HEK293 (cell line): ENCODE measurements around the gene ARL6IP5.

ENCODE experiments used
- CTCF ChIA-PET: fragments of 350-600 bp; formaldehyde crosslinking; extraction: SDS; loops from one replicate; lab custom pipeline; 2021; ENCODE audit warnings: antibody characterized with exemption; lab: Yijun Ruan, JAX
- POLR2A ChIA-PET: fragments of 300-600 bp; formaldehyde crosslinking; extraction: SDS; loops from one replicate; lab custom pipeline; 2020; ENCODE audit warnings: antibody characterized with exemption, inconsistent platforms; lab: Yijun Ruan, JAX
- H3K27ac ChIP-seq: fragments of 200-500 bp; sonication (Bioruptor generic); 2 replicates; pipeline ENCODE4 v1.5.1; 2014; ENCODE audit warnings: low read depth, low read length, control low read depth, inconsistent platforms; ENCODE audit errors: extremely low read depth
- H3K36me3 ChIP-seq, 2 experiments: fragments of 200-500 bp in 1 of 2; sonication (Bioruptor generic) in 1 of 2; 1 replicate in 1 of 2; 2 replicates in 1 of 2; pipeline ENCODE4 v1.5.1; 2014 to 2017; ENCODE audit warnings: inconsistent platforms in 2 of 2, low read length in 2 of 2; ENCODE audit not compliant: control insufficient read depth in 2 of 2, insufficient read depth in 1 of 2
- H3K4me1 ChIP-seq: fragments of 200-500 bp; sonication (Bioruptor generic); 2 replicates; pipeline ENCODE4 v1.5.1; 2014; ENCODE audit warnings: mild to moderate bottlenecking, low read length, inconsistent platforms; ENCODE audit not compliant: control insufficient read depth, insufficient read depth
- H3K4me3 ChIP-seq: 2 replicates; pipeline ENCODE4 v1.5.1; 2011; ENCODE audit warnings: low read depth, mild to moderate bottlenecking, control low read depth, low read length, moderate library complexity
- H3K9me3 ChIP-seq: fragments of 200-500 bp; sonication (Bioruptor generic); 2 replicates; pipeline ENCODE4 v1.5.1; 2014; ENCODE audit warnings: low read depth, low read length, inconsistent platforms; ENCODE audit not compliant: control insufficient read depth, insufficient read depth
- GLI2 ChIP-seq: fragments of 450-650 bp; formaldehyde crosslinking; IDR thresholded peaks from 2 replicates; pipeline ENCODE4; 2017; ENCODE audit warnings: missing biosample characterization, missing genetic modification characterization, low read depth, borderline replicate concordance
- GLI4 ChIP-seq: fragments of 450-650 bp; formaldehyde crosslinking; IDR thresholded peaks from 2 replicates; pipeline ENCODE4 v1.5.1; 2016; ENCODE audit warnings: missing biosample characterization, missing genetic modification characterization
- INSM2 ChIP-seq: fragments of 450-650 bp; formaldehyde crosslinking; IDR thresholded peaks from 2 replicates; pipeline ENCODE4 v1.5.1; 2016; ENCODE audit warnings: missing biosample characterization, missing genetic modification characterization
- KLF10 ChIP-seq: fragments of 450-650 bp; IDR thresholded peaks from 2 replicates; pipeline ENCODE4 v1.5.1; 2018; ENCODE audit warnings: missing biosample characterization, mild to moderate bottlenecking, missing genetic modification characterization
- KLF9 ChIP-seq: fragments of 450-650 bp; formaldehyde crosslinking; IDR thresholded peaks from 2 replicates; pipeline ENCODE4 v1.5.1; 2016; ENCODE audit warnings: missing biosample characterization, missing genetic modification characterization, low read depth
- SETDB1 ChIP-seq: IDR thresholded peaks from one replicate; pipeline ENCODE4 v1.6.1; 2017; ENCODE audit warnings: mild to moderate bottlenecking, low read length, moderate library complexity, mixed read lengths; ENCODE audit not compliant: insufficient read length
- TRIM28 ChIP-seq: IDR thresholded peaks from 2 replicates; pipeline ENCODE4 v1.6.1; 2011; ENCODE audit warnings: low read length, control low read depth, borderline replicate concordance
- TSHZ1 ChIP-seq: fragments of 450-650 bp; formaldehyde crosslinking; IDR thresholded peaks from 2 replicates; pipeline ENCODE4 v1.5.1; 2016; ENCODE audit warnings: missing biosample characterization, missing genetic modification characterization, borderline replicate concordance
- YY1 ChIP-seq: fragments of 450-650 bp; formaldehyde crosslinking; IDR thresholded peaks from 2 replicates; pipeline ENCODE4 v1.5.1; 2018; ENCODE audit warnings: missing biosample characterization, missing genetic modification characterization
- YY2 ChIP-seq: fragments of 450-650 bp; formaldehyde crosslinking; IDR thresholded peaks from 2 replicates; pipeline ENCODE4 v1.5.1; 2016; ENCODE audit warnings: missing biosample characterization, missing genetic modification characterization
- ZBTB44 ChIP-seq: fragments of 450-650 bp; IDR thresholded peaks from 2 replicates; pipeline ENCODE4 v1.5.1; 2018; ENCODE audit warnings: missing biosample characterization, mild to moderate bottlenecking, missing genetic modification characterization
- ZFP41 ChIP-seq: fragments of 450-650 bp; formaldehyde crosslinking; IDR thresholded peaks from 2 replicates; pipeline ENCODE4 v1.5.1; 2016; ENCODE audit warnings: missing biosample characterization, missing genetic modification characterization, borderline replicate concordance
- ZNF112 ChIP-seq: fragments of 450-650 bp; formaldehyde crosslinking; IDR thresholded peaks from 2 replicates; pipeline ENCODE4 v1.5.0; 2017; ENCODE audit warnings: missing biosample characterization, missing genetic modification characterization
- ZNF121 ChIP-seq: fragments of 450-650 bp; formaldehyde crosslinking; IDR thresholded peaks from 2 replicates; pipeline ENCODE4 v1.5.1; 2016; ENCODE audit warnings: missing biosample characterization, missing genetic modification characterization
- ZNF146 ChIP-seq: fragments of 450-650 bp; formaldehyde crosslinking; IDR thresholded peaks from 2 replicates; pipeline ENCODE4 v1.5.1; 2016; ENCODE audit warnings: missing biosample characterization, missing genetic modification characterization
- ZNF155 ChIP-seq: fragments of 450-650 bp; formaldehyde crosslinking; IDR thresholded peaks from 2 replicates; pipeline ENCODE4 v1.5.1; 2016; ENCODE audit warnings: missing biosample characterization, missing genetic modification characterization
- ZNF174 ChIP-seq: fragments of 450-650 bp; formaldehyde crosslinking; IDR thresholded peaks from 2 replicates; pipeline ENCODE4 v1.5.0; 2017; ENCODE audit warnings: missing biosample characterization, mild to moderate bottlenecking, missing genetic modification characterization
- ZNF223 ChIP-seq: fragments of 450-650 bp; formaldehyde crosslinking; IDR thresholded peaks from 2 replicates; pipeline ENCODE4 v1.5.1; 2016; ENCODE audit warnings: missing biosample characterization, missing genetic modification characterization
- ZNF24 ChIP-seq: fragments of 450-650 bp; formaldehyde crosslinking; IDR thresholded peaks from 2 replicates; pipeline ENCODE4 v1.5.1; 2016; ENCODE audit warnings: missing biosample characterization, missing genetic modification characterization
- ZNF302 ChIP-seq: fragments of 450-650 bp; formaldehyde crosslinking; IDR thresholded peaks from 2 replicates; pipeline ENCODE4 v1.5.1; 2016; ENCODE audit warnings: missing biosample characterization, missing genetic modification characterization, low read depth
- ZNF311 ChIP-seq: fragments of 450-650 bp; formaldehyde crosslinking; IDR thresholded peaks from 2 replicates; pipeline ENCODE4 v1.5.1; 2017; ENCODE audit warnings: missing biosample characterization, missing genetic modification characterization, borderline replicate concordance
- ZNF324 ChIP-seq: fragments of 450-650 bp; formaldehyde crosslinking; IDR thresholded peaks from 2 replicates; pipeline ENCODE4 v1.5.1; 2016; ENCODE audit warnings: missing biosample characterization, missing genetic modification characterization
- ZNF530 ChIP-seq: fragments of 450-650 bp; formaldehyde crosslinking; IDR thresholded peaks from 2 replicates; pipeline ENCODE4 v1.5.1; 2016; ENCODE audit warnings: low read depth, missing biosample characterization, missing genetic modification characterization
- ZNF558 ChIP-seq: fragments of 450-650 bp; formaldehyde crosslinking; IDR thresholded peaks from 2 replicates; pipeline ENCODE4 v1.5.1; 2016; ENCODE audit warnings: missing biosample characterization, missing genetic modification characterization
- ZNF660 ChIP-seq: fragments of 450-650 bp; IDR thresholded peaks from 2 replicates; pipeline ENCODE4 v1.5.1; 2018; ENCODE audit warnings: missing biosample characterization, mild to moderate bottlenecking, missing genetic modification characterization
- ZNF76 ChIP-seq: fragments of 450-650 bp; formaldehyde crosslinking; IDR thresholded peaks from 2 replicates; pipeline ENCODE4; 2016; ENCODE audit warnings: low read depth, missing biosample characterization, missing genetic modification characterization, borderline replicate concordance
- ZNF777 ChIP-seq: fragments of 450-650 bp; formaldehyde crosslinking; IDR thresholded peaks from 2 replicates; pipeline ENCODE4 v1.5.1; 2017; ENCODE audit warnings: missing biosample characterization, missing genetic modification characterization, borderline replicate concordance
- ZNF837 ChIP-seq: fragments of 450-650 bp; formaldehyde crosslinking; IDR thresholded peaks from 2 replicates; pipeline ENCODE4 v1.5.1; 2016; ENCODE audit warnings: missing biosample characterization, missing genetic modification characterization
- ZSCAN16 ChIP-seq: fragments of 450-650 bp; formaldehyde crosslinking; IDR thresholded peaks from 2 replicates; pipeline ENCODE4 v1.5.1; 2016; ENCODE audit warnings: missing biosample characterization, missing genetic modification characterization

The ARL6IP5 gene

GRCh38 chr3:69081583-69082262 lies 3.0 kb upstream of the ARL6IP5 start (continued):
- TF ChIP-seq INSM2 (tag by site-specific recombination) = peak; percentile 78
- no peak for TF ChIP-seq ZNF302 (tag by site-specific recombination)
- 0 out of 2 replicates have a peak, but pooled peaks have one; percentile 20 for TF ChIP-seq TRIM28
- TF ChIP-seq TSHZ1 (tag by site-specific recombination) = peak; percentile 85; the same call in 1 of the 2 replicates
- TF ChIP-seq ZNF660 (tag by site-specific recombination) = 0 out of 2 replicates have a peak, but pooled peaks have one; percentile 16
- TF ChIP-seq KLF9 (tag by site-specific recombination) = no peak

GRCh38 chr3:69082361-69082760 lies 2.4 kb upstream of the ARL6IP5 start:
- no peak overlapping the region for H3K27ac ChIP-seq
- CTCF ChIA-PET = no interaction called here

GRCh38 chr3:69082805-69083204 lies 1.9 kb upstream of the ARL6IP5 start:
- no peaks in the 10 kb centered on the region for H3K9me3 ChIP-seq
- ChIA-PET CTCF (no interaction called here), POLR2A (interaction anchor here (0.7 kb wide), 1 partner anchor 69 kb away, joined by 3 read pairs; the partner anchor contains the start of gene EOGT)
- no peak overlapping the region for H3K27ac ChIP-seq
- H3K4me1 ChIP-seq = peaks cover 7% of the 10 kb centered on the region
- no peaks in the 10 kb centered on the region for H3K36me3 ChIP-seq
- H3K4me3 ChIP-seq = no peak overlapping the region
- TF ChIP-seq ZNF530 (tag by site-specific recombination) (no peak), ZSCAN16 (peak; percentile 78; the same call in 1 of the 2 replicates), YY1 (tag by site-specific recombination) (no peak), ZNF777 (tag by site-specific recombination) (no peak), ZNF174 (tag by site-specific recombination) (no peak), ZNF146 (tag by site-specific recombination) (no peak), ZNF155 (no peak), ZBTB44 (tag by site-specific recombination) (0 out of 2 replicates have a peak, but pooled peaks have one; percentile 7), GLI4 (tag by site-specific recombination) (no peak), ZNF223 (no peak), KLF10 (tag by site-specific recombination) (peak; percentile 48), ZNF24 (tag by site-specific recombination) (0 out of 2 replicates have a peak, but pooled peaks have one; percentile 28), ZNF311 (no peak), ZNF837 (no peak), ZNF112 (tag by site-specific recombination) (no peak), ZFP41 (no peak), ZNF324 (tag by site-specific recombination) (no peak), YY2 (tag by site-specific recombination) (no peak), GLI2 (tag by site-specific recombination) (no peak), SETDB1 (no peak)

More at GRCh38 chr3:69082361-69082760, 2.4 kb upstream of the ARL6IP5 start:
- no peaks in the 10 kb centered on the region for H3K36me3 ChIP-seq
- POLR2A ChIA-PET = interaction anchor here (0.7 kb wide), 1 partner anchor 69 kb away, joined by 3 read pairs; the partner anchor contains the start of gene EOGT
- no peaks in the 10 kb centered on the region for H3K9me3 ChIP-seq
- TF ChIP-seq ZNF121 = peak; percentile 66; the same call in 1 of the 2 replicates
- no peak for TF ChIP-seq ZNF558 (tag by site-specific recombination)
- no peak for TF ChIP-seq ZNF76 (tag by site-specific recombination)
- peaks cover 7% of the 10 kb centered on the region for H3K4me1 ChIP-seq
- no peak overlapping the region for H3K4me3 ChIP-seq
